LNCaP clone FGC (cell line): ENCODE results near the gene DNAH2.

Experiments used
- DNase-seq: peaks from one replicate; pipeline ENCODE4 v3.0.0-alpha.2; 2011; ENCODE audit warnings: low read depth
- H3K4me3 ChIP-seq: 2 replicates; pipeline ENCODE4 v1.5.1; 2011; ENCODE audit warnings: mild to moderate bottlenecking, low read depth, low read length, control low read depth
- CTCF ChIP-seq: IDR thresholded peaks from 2 replicates; pipeline ENCODE4 v1.5.1; 2012; ENCODE audit warnings: mild to moderate bottlenecking; ENCODE audit not compliant: control insufficient read depth, insufficient read depth; ENCODE audit errors: extremely low read depth

The DNAH2 gene

GRCh38 chr17:7714721-7715594, 2.6 kb upstream of the DNAH2 start:
- no peak overlapping the region for H3K4me3 ChIP-seq
- no peak for TF ChIP-seq CTCF

GRCh38 chr17:7715936-7716886, 1.3 kb upstream of the DNAH2 start:
- H3K4me3 ChIP-seq = peak overlapping the region; percentile 59
- TF ChIP-seq CTCF = no peak
- no peak for DNase-seq

More at GRCh38 chr17:7714721-7715594, 2.6 kb upstream of the DNAH2 start:
- DNase-seq = no peak

- no peak for DNase-seq
- no peak for TF ChIP-seq CTCF
- peak overlapping the region; percentile 59 for H3K4me3 ChIP-seq
These were observed 309 bp downstream of the DNAH2 start for GRCh38 chr17:7717756-7718350.

GRCh38 chr17:7719661-7720060, 2.1 kb downstream of the DNAH2 start:
- no peak overlapping the region for H3K4me3 ChIP-seq
- DNase-seq = no peak
- no peak for TF ChIP-seq CTCF

GRCh38 chr17:7720125-7720524, 2.6 kb downstream of the DNAH2 start:
- no peak for DNase-seq
- no peak overlapping the region for H3K4me3 ChIP-seq
- no peak for TF ChIP-seq CTCF

GRCh38 chr17:7721612-7722011, 4.1 kb downstream of the DNAH2 start:
- TF ChIP-seq CTCF = no peak
- H3K4me3 ChIP-seq = no peak overlapping the region
- DNase-seq = no peak
